ENCODE data around the gene MSMP. TPM values are rescaled to one million over a fixed set of nuclear protein-coding genes. Genes with fewer than 3 reads are reported as not detected.

MSMP gene
- total and polyA plus RNA-seq, 2 donors (not counting 1 experiment from before 2014, with no cell fraction given): 2.3 to 3.9 TPM

- peaks cover 0 to 6% (median 3%) of the 10 kb centered on the region in 4 experiments for H3K27me3 ChIP-seq (replicated peaks in 1 of 4; ENCODE audit: control extremely low read depth in 1 of 4, control insufficient read depth in 3 of 4, insufficient read depth in 4 of 4, low read length in 3 of 4)
- H3K9ac ChIP-seq (ENCODE audit: low read length): no peak overlapping the region
- peaks cover 12% of the 10 kb centered on the region for H3K79me2 ChIP-seq (ENCODE audit: control insufficient read depth, insufficient read depth, low read length)
- ATAC-seq (ENCODE audit: low read depth): no peak
- no peak overlapping the region for H3K27ac ChIP-seq (ENCODE audit: low read length in 2 of 2)
- no peaks in the 10 kb centered on the region for H3K9me3 ChIP-seq (ENCODE audit: control extremely low read depth in 1 of 3, control insufficient read depth in 2 of 3, insufficient read depth in 1 of 3, low read length in 2 of 3)
- no peak for TF ChIP-seq EZH2 (IDR thresholded peaks at IDR 0.05; ENCODE audit: borderline replicate concordance, insufficient read depth, low read depth, low read length, poor library complexity, severe bottlenecking)
- no peak for TF ChIP-seq CTCF (IDR thresholded peaks at IDR 0.05)
- H3K36me3 ChIP-seq (replicated peaks in 1 of 2; ENCODE audit: control extremely low read depth in 1 of 2, control insufficient read depth in 1 of 2, extremely low read depth in 1 of 2, insufficient read depth in 2 of 2, low read length in 1 of 2): peaks cover 0 to 7% of the 10 kb centered on the region in 2 experiments
- H3K4me2 ChIP-seq (replicated peaks; ENCODE audit: low read depth, low read length, poor library complexity, severe bottlenecking): no peak overlapping the region
- H3K27me3 Mint-ChIP-seq: peaks cover 4% of the 10 kb centered on the region
- no peak for DNase-seq
- H3K4me1 Mint-ChIP-seq: peaks cover 9% of the 10 kb centered on the region
- no peaks in the 10 kb centered on the region for H3K9me3 Mint-ChIP-seq (ENCODE audit: insufficient read depth)
- H2AFZ ChIP-seq (ENCODE audit: insufficient read depth, low read depth, low read length, poor library complexity, severe bottlenecking): no peak overlapping the region
- 46% methylated on average over 3 of the region's 4 CpGs for WGBS (ENCODE audit: insufficient coverage)
- H4K20me1 ChIP-seq (ENCODE audit: control insufficient read depth, insufficient read depth, low read length, poor library complexity, severe bottlenecking): peaks cover 9% of the 10 kb centered on the region
- H3K4me3 ChIP-seq (ENCODE audit: control extremely low read depth in 1 of 5, extremely low read depth in 1 of 5, insufficient read depth in 1 of 5, low read depth in 2 of 5, low read length in 4 of 5): no peak overlapping the region
- peak overlapping the region; percentile 26 for H3K27ac Mint-ChIP-seq
- no peak overlapping the region for H3K4me3 Mint-ChIP-seq
- peaks cover 5% of the 10 kb centered on the region in 2 donors for H3K4me1 ChIP-seq (ENCODE audit: control insufficient read depth in 2 of 2, insufficient read depth in 2 of 2, low read length in 2 of 2)
- intact Hi-C loops (cut with micrococcal nuclease): loop anchor here (1.0 to 2.0 kb wide), 3 partner anchors 33 to 92 kb away; no protein-coding TSS in a partner anchor
- CTCF ChIA-PET: interaction anchor here (0.6 to 6.0 kb wide), 47 partner anchors 8 to 233 kb away, joined by 3 to 176 read pairs (median 5); partner anchors contain the start of genes CREB3, FAM221B, GBA2 and HINT2
- POLR2A ChIA-PET: interaction anchor here (1.5 kb wide), 1 partner anchor 36 kb away, joined by 3 read pairs; no protein-coding TSS in a partner anchor
Observed at GRCh38 chr9:35790025-35790384, 35.9 kb upstream of the MSMP start.

GRCh38 chr9:35789541-35789940, 35.5 kb upstream of the MSMP start:
- Histone ChIP-seq H3K79me2 (ENCODE audit: control insufficient read depth, insufficient read depth, low read length) (peaks cover 13% of the 10 kb centered on the region), H2AFZ (ENCODE audit: insufficient read depth, low read depth, low read length, poor library complexity, severe bottlenecking) (no peak overlapping the region), H3K27ac (ENCODE audit: low read length in 2 of 2) (no peak overlapping the region), H3K4me2 (replicated peaks; ENCODE audit: low read depth, low read length, poor library complexity, severe bottlenecking) (no peak overlapping the region), H3K9ac (ENCODE audit: low read length) (no peak overlapping the region), H4K20me1 (ENCODE audit: control insufficient read depth, insufficient read depth, low read length, poor library complexity, severe bottlenecking) (peaks cover 9% of the 10 kb centered on the region), H3K27me3 (replicated peaks in 1 of 4; ENCODE audit: control extremely low read depth in 1 of 4, control insufficient read depth in 3 of 4, insufficient read depth in 4 of 4, low read length in 3 of 4) (peaks cover 0 to 6% (median 3%) of the 10 kb centered on the region in 4 experiments), H3K36me3 (replicated peaks in 1 of 2; ENCODE audit: control extremely low read depth in 1 of 2, control insufficient read depth in 1 of 2, extremely low read depth in 1 of 2, insufficient read depth in 2 of 2, low read length in 1 of 2) (peaks cover 0 to 10% of the 10 kb centered on the region in 2 experiments), H3K4me1 (ENCODE audit: control insufficient read depth in 2 of 2, insufficient read depth in 2 of 2, low read length in 2 of 2) (peaks cover 5% of the 10 kb centered on the region in 2 donors), H3K9me3 (ENCODE audit: control extremely low read depth in 1 of 3, control insufficient read depth in 2 of 3, insufficient read depth in 1 of 3, low read length in 2 of 3) (no peaks in the 10 kb centered on the region), H3K4me3 (ENCODE audit: control extremely low read depth in 1 of 5, extremely low read depth in 1 of 5, insufficient read depth in 1 of 5, low read depth in 2 of 5, low read length in 4 of 5) (no peak overlapping the region)
- Mint-ChIP-seq H3K4me1 (peaks cover 9% of the 10 kb centered on the region), H3K27ac (no peak overlapping the region), H3K4me3 (no peak overlapping the region), H3K27me3 (peaks cover 4% of the 10 kb centered on the region), H3K9me3 (ENCODE audit: insufficient read depth) (no peaks in the 10 kb centered on the region)
- intact Hi-C loops (cut with micrococcal nuclease): no loop called here
- DNase-seq (no peak), ATAC-seq (ENCODE audit: low read depth) (no peak)
- TF ChIP-seq CTCF (IDR thresholded peaks at IDR 0.05): no peak
- no peak for TF ChIP-seq EZH2 (IDR thresholded peaks at IDR 0.05; ENCODE audit: borderline replicate concordance, insufficient read depth, low read depth, low read length, poor library complexity, severe bottlenecking)
- POLR2A ChIA-PET: interaction anchor here (1.5 kb wide), 1 partner anchor 37 kb away, joined by 3 read pairs; no protein-coding TSS in a partner anchor
- CTCF ChIA-PET: interaction anchor here (0.6 to 6.0 kb wide), 43 partner anchors 7 to 233 kb away, joined by 3 to 176 read pairs (median 6); partner anchors contain the start of genes CREB3, FAM221B, GBA2 and HINT2
- WGBS (ENCODE audit: insufficient coverage): 100% methylated on average over 1 of the region's 2 CpGs
